Tibial artery (tissue), 4 donors: ENCODE results near the gene CACTIN.

ENCODE experiments used
- DNase-seq, 2 donors: peaks; one replicate each; pipeline ENCODE4 v3.0.0-alpha.2; 2019
- H3K27ac ChIP-seq, 2 donors: fragments of 200-600 bp; sonication (generic) in 1 of 2; 1 replicate in 1 of 2; 2 replicates in 1 of 2; pipeline ENCODE4 v1.5.1; 2018 to 2019; ENCODE audit warnings: mild to moderate bottlenecking in 1 of 2
- H3K27me3 ChIP-seq, 2 donors: fragments of 200-600 bp; sonication (generic) in 1 of 2; one replicate each; pipeline versions ENCODE4 v1.5.1 to v1.6.0; 2016 to 2019
- H3K36me3 ChIP-seq, 3 donors: fragments of 200-600 bp; sonication (generic) in 2 of 3; one replicate each; pipeline ENCODE4 v1.5.1; 2016 to 2019; ENCODE audit warnings: mild to moderate bottlenecking in 2 of 3
- H3K4me1 ChIP-seq, 4 donors: fragments of 200-600 bp; sonication (generic) in 2 of 4; 1 replicate in 3 of 4; 2 replicates in 1 of 4; pipeline ENCODE4 v1.5.1; 2016 to 2019
- H3K4me3 ChIP-seq, 2 donors: fragments of 200-600 bp; sonication (generic) in 1 of 2; 1 replicate in 1 of 2; 2 replicates in 1 of 2; pipeline ENCODE4 v1.5.1; 2018 to 2019; ENCODE audit warnings: mild to moderate bottlenecking in 2 of 2
- H3K9me3 ChIP-seq, 3 donors: fragments of 200-600 bp; sonication (generic) in 1 of 3; one replicate each; pipeline ENCODE4 v1.5.1; 2016 to 2019
- CTCF ChIP-seq, 2 experiments: fragments of 200-600 bp in 1 of 2; fragments of 450-650 bp in 1 of 2; IDR thresholded peaks; one replicate each; pipeline ENCODE4 v1.5.1; 2017 to 2019; ENCODE audit warnings: antibody characterized with exemption in 2 of 2, mild to moderate bottlenecking in 1 of 2, moderate library complexity in 1 of 2
- intact Hi-C: fragments of 100-400 bp; cut with DNase I; formaldehyde crosslinking; loops from one replicate; pipeline ENCODE4 v1.15.0; 2023; ENCODE audit warnings: low total_unique reads

The CACTIN gene

GRCh38 chr19:3636506-3636905 is 9.9 kb upstream of the CACTIN start:
- H3K9me3 ChIP-seq = no peaks in the 10 kb centered on the region
- intact Hi-C loops = no loop called here
- no peak overlapping the region for H3K27ac ChIP-seq
- no peaks in the 10 kb centered on the region for H3K27me3 ChIP-seq
- TF ChIP-seq CTCF (IDR thresholded peaks at IDR 0.05) = no peak
- peaks cover 58 to 98% (median 71%) of the 10 kb centered on the region in 3 donors for H3K36me3 ChIP-seq
- no peak overlapping the region for H3K4me3 ChIP-seq
- no peak for DNase-seq
- H3K4me1 ChIP-seq = no peaks in the 10 kb centered on the region

- no peak for TF ChIP-seq CTCF (IDR thresholded peaks at IDR 0.05)
- H3K27ac ChIP-seq = no peak overlapping the region
- H3K4me3 ChIP-seq = no peak overlapping the region
- intact Hi-C loops = no loop called here
- no peaks in the 10 kb centered on the region for H3K4me1 ChIP-seq
- H3K27me3 ChIP-seq = no peaks in the 10 kb centered on the region
- H3K36me3 ChIP-seq = peaks cover 42 to 93% (median 65%) of the 10 kb centered on the region in 3 donors
- no peak for DNase-seq
- no peaks in the 10 kb centered on the region for H3K9me3 ChIP-seq
Measured at GRCh38 chr19:3634496-3635045, 8.0 kb upstream of the CACTIN start.

GRCh38 chr19:3633559-3633988 is 7.0 kb upstream of the CACTIN start:
- Histone ChIP-seq H3K9me3 (no peaks in the 10 kb centered on the region), H3K4me3 (no peak overlapping the region), H3K4me1 (no peaks in the 10 kb centered on the region), H3K36me3 (peaks cover 32 to 83% (median 55%) of the 10 kb centered on the region in 3 donors), H3K27ac (no peak overlapping the region), H3K27me3 (no peaks in the 10 kb centered on the region)
- intact Hi-C loops = no loop called here
- no peak for TF ChIP-seq CTCF (IDR thresholded peaks at IDR 0.05)
- no peak for DNase-seq

GRCh38 chr19:3632739-3633558 is 6.4 kb upstream of the CACTIN start:
- intact Hi-C loops = no loop called here
- no peak for DNase-seq
- Histone ChIP-seq H3K36me3 (peaks cover 26 to 77% (median 49%) of the 10 kb centered on the region in 3 donors), H3K4me3 (no peak overlapping the region), H3K9me3 (no peaks in the 10 kb centered on the region), H3K27me3 (no peaks in the 10 kb centered on the region), H3K4me1 (no peaks in the 10 kb centered on the region), H3K27ac (no peak overlapping the region)
- TF ChIP-seq CTCF (IDR thresholded peaks at IDR 0.05) = no peak

GRCh38 chr19:3632098-3632497 is 5.5 kb upstream of the CACTIN start:
- TF ChIP-seq CTCF (IDR thresholded peaks at IDR 0.05) = no peak
- DNase-seq = no peak
- H3K9me3 ChIP-seq = no peaks in the 10 kb centered on the region
- H3K36me3 ChIP-seq = peaks cover 18 to 68% (median 40%) of the 10 kb centered on the region in 3 donors
- no peak overlapping the region for H3K27ac ChIP-seq
- intact Hi-C loops = no loop called here
- no peak overlapping the region for H3K4me3 ChIP-seq
- H3K4me1 ChIP-seq = peaks cover 0 to 7% (median 4%) of the 10 kb centered on the region in 4 donors
- H3K27me3 ChIP-seq = no peaks in the 10 kb centered on the region
